GM21360 (cell line): Measurements from ENCODE around the gene MYL2.

Experiments
- ATAC-seq: cut with Tn5 transposase; IDR thresholded peaks from one replicate; pipeline ENCODE4 v1.9.1; 2021; ENCODE audit warnings: mild to moderate bottlenecking, moderate library complexity; ENCODE audit not compliant: unreplicated experiment

Gene MYL2

DNA sequence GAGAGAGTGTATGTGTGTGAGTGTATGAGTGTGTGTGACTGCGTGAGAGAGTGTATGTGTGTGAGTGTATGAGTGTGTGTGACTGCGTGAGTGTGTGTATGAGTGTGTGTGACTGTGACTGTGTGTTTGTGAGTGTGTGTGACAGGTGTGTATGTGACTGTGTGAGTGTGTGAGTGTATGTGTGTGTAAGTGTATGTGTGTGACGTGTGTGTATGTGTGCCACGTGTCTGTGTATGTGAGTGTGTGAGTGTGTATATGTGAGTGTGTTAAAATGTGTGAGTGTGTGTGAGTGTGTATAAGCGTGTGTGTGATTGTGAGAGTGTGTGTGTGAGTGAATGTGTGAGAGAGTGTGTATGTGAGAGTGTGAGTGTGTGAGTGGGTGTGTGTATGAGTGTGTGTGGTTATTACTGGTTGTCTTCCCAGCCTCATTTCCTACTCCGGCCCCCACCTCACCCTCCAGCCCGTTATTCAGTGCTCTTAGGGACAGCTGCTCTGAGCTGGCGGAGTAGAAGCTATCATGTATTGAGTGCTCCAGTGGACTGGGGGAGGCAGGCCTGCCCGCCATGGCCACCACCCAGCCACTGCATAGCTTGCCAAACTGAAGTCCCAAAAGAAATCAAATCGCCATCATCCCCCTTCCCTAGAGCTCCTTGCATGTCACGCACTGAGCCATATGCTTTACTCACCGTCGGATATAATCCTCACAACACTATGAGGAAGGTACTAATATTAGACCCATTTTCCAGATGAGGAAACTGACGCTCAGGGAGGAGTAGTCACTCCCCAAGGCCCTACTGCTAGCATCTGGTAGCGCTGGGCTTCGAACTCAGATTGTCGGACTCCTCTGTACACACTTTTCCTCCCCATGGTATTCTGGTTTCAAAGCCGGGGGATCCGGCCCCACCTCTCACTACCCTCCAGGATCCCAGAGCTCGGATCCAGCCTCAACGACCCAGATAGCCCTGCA lies 10.3 kb upstream of the MYL2 start:
- no peak for ATAC-seq

DNA sequence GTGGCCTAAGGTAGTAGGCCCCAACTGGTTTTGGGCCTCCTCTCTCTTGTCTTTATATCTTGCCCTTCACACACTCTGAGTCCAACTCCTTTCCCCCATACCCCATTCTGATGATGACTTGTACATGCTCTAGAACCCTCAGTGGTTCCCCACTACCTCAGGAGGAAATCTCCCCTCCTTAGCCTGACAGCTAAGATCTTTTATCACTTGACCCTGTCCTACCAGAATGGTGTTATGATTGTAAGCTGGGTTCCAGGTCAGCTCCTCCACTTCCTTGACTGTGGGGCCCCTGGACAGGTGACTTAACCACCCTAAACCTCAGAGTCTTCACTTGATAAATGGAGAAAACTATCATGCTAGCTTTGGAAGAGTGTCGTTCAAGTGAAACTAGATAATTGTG lies 9.4 kb upstream of the MYL2 start:
- no peak for ATAC-seq

DNA sequence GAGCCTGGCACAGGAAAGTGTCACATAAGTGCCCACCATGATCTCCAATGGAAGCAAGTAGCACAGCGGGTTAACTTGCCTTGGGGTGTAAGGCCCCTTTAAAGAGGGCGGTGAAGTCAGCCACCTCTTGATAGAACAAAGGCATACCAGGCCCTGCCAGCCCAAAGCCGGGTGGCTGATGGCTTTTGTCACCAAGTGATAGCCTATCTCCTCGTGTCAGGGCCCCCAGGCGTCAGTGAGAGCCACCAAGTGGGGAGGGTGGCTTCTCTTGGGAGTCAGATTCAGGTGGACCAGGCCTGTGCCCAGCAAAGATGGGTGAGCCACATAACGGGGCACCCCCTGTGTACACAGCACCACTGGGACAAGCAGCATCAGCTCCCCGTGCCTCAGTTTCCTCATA lies 8.3 kb upstream of the MYL2 start:
- no peak for ATAC-seq

DNA sequence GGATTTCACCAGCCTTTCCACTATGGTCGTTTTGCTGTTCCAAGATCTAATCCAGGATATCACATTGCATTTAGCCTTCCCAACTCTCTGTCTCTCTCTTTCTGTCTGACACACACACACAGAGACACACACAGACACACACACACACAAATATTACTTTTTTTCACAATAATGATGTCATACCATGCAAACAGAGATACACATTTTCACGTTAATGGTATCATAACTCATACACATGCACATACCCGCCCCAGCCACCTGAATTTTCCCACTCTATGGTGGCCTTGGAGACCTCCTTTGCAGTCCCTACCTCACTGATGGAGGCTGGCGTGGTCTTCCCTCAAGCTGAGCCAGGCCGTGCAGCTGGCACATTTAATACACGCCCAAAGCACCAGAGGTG lies 7.2 kb upstream of the MYL2 start:
- no peak for ATAC-seq

DNA sequence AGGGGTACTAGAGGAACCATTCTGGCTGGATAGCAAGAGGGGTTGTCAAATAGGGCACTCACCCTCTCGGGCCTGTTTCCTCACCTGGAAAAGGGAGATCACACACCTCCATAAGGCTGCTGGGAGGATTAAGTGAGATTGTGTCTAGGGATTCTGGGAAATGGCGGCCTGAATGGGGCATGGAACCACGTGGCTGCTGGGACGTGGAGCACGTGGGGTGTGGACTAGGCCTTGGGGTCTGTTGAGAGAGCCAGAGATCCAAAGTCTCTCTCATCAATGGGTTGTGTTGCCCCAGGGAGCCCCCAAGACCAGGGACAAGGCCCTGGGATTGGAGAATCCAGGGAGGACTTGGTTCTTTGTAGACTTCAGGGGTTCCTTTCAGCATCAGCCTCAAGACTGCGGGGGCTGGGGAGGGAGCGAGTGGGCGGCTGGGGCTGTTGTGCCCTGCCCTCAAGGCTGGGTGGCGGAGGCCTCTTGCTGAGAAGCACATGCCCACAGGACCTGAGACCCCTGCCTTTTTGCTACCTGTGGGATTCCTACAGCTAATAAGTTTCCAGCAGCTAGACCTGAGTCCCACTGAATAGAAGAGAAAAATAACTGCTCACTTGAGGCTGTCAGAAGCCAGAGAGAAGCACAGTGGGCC lies 3.4 kb upstream of the MYL2 start:
- ATAC-seq: no peak

DNA sequence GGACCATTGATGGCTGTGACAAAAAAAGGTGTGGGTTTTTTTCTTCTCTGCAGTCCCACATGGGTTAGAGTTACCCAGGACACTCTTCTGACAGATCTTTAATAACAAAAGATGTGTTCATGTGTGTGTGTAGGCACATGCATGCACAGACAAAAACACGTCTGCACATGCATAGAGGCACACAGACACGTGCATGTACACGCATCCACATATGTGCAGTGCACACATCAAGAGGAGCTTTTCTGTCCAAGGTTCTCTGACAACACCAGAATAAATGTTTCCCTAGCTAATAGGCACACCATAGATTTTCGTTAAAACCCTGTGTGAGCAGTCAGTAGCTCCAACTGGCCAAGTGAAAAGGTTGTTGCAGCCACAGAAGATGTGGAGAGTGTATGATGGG lies 2.8 kb upstream of the MYL2 start:
- ATAC-seq: no peak

DNA sequence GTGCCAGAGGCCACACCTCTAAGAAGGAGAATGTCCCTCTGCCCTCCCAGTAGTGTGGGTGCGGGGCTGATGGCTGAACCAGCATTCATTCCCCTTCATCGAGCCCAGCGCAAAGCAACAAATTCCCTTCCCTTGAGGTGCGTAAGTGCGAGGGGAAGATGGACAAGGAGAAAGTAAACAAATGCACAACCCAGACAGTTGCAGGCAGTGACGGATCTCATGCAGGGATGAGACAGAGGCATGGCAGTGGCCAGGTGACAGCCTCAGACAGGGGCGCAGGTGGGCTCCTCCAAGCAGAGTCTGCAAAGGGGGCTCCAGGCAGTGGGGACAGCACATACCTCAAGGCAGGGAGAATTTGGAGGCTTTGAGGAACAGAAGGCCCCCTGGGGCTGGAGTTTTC lies 2.3 kb upstream of the MYL2 start:
- no peak for ATAC-seq

DNA sequence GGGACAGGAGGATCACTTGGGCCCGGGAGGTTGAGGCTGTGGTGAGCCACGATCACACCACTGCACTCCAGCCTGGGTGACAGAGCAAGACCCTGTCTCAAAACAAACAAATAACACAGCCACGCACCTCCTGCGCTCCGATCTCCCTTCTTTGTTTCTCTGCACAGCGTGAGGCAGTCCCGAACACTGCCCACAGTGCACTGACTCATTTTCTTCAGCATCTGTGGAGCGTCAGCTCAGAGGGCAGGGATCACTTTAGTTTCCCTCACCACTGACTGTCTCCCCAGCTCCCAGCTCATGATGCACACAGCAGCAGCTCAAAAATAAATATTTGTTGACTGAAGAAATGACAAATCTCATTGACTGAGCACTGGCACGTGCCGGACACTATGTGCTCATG lies 883 bp upstream of the MYL2 start:
- no peak for ATAC-seq

DNA sequence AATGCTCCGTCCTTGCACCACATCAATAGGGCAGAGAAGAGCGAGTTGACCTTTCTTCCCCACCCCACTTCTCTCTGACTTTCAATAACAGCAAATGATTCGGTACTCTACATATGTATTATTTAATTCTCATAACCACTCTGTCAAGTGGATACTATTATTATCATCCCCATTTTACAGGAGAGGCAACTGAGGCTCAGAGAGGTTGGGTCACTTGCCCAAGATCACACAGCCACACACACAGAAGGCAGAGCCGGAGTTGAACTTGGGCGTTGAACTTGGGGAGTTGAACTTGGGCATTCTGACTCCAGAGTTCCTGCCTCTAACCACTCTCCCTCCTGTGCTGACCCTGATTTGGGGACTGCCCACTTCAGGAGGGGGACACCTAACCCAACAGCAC lies 659 bp downstream of the MYL2 start:
- ATAC-seq: no peak

DNA sequence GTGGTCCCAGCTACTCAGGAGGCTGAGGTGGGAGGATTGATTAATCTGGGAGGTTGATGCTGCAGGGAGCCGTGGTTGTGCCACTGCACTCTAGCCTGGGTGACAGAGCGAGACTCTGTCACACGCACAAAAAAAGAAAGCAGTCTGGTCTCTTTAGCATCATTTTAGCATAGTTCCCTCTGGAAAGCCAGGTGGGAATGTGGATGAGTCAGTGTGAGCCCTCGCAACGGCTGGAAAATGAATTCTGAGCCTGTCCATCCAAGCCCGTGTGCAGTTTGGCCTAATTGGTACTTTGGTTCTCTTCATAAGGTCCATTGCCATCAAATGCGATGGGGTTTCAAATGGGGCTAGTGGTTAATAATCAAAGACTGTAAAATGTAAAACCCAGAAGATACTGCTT lies 2.4 kb downstream of the MYL2 start:
- no peak for ATAC-seq

DNA sequence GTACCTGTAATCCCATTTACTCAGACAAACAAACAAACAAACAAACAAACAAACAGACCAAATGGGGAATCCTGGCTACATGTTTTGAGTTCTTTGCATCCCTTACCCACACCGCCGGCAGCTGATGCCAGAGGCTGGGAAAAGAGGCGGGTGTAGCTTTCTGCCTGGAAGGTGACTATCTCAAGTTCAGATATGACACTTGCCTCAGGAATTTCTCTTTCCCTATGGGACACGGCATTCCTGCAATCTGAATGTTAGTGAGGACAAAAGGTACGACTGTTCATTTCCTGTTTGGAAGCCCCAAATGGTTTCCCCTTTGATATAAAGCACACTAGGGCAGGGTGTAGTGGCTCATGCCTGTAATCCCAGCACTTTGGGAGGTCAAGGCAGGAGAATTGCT lies 2.9 kb downstream of the MYL2 start:
- no peak for ATAC-seq

DNA sequence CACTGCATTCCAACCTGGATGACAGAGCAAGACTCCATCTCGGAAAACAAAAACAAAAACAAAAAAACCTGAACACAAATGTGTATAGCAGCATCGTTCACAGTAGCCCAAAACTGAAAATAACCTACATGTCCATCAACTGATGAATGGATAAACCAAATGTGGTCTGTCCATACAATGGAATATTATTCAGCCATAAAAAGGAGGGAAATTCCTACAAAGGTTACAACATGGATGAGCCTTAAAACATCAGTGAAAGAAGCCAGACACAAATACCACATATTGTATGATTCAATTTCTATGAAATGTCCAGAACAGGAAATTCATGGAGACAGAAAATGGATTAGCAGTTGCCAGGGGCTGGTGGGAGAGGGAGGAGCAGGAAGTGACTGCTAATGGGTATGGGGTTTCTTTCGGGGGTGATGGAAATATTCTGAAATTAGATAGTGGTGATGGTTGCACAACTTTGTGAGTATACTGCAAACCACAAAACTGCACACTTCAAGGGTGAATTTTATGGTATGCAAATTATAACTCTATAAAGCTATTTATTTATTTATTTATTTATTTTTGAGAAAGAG lies 4.0 kb downstream of the MYL2 start:
- ATAC-seq: no peak

DNA sequence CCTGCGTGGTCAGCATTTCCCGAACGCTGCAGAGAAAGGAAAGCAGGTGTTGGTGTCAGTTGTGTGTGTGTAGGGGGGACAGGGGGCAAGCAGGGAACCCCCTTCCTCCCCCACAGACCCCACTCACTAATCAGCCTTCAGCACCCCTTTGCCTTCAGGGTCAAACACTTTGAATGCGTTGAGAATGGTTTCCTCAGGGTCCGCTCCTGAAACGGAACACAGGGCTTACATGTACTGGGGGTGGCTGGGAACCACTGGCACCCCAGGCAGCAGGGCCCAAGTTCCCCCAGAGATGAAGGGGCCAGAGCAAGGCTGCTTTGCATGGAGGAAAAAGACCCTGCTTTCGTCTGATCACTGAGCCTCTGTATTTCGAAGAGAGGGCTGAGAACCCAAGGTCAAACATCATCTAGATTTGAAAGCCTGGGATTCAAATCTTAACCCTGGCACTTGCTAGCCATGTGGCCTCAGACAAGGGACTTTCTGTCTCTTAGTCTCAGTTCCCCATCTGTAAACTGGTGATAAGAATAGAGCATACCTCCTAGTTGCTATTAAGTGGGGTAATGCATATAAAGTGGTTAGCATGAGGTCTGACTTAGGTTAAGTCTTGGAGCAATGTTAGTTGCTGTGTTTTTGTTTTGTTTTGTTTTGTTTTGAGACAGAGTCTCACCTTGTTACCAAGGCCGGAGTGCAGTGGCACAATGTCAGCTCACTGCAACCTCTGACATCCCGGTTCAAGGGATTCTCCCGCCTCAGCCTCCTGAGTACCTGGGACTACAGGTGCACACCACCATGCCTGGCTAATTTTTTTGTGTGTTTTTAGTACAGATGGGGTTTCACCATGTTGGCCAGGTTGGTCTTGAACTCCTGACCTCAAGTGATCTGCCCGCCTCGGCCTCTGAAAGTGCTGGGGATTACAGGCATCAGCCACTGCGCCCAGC lies 7.0 kb downstream of the MYL2 start:
- ATAC-seq: peak; percentile 94

DNA sequence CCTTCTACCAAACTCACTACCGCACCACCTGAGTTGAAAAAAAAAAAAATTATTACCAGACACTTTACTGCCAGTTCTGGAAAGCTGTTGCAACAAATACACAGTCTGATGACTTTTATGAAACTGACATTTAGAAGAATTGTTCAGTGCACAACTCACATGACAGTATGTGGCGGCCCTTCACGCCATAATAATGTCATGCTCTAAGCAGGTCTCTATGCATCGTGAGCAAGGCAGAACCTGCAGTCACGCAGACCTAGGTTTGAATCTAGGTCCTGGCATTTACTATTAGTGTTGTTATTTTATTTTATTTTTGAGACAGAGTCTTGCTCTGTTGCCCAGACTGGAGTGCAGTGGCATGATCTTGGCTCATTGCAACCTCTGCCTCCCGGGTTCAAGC lies 8.1 kb downstream of the MYL2 start:
- ATAC-seq: no peak

DNA sequence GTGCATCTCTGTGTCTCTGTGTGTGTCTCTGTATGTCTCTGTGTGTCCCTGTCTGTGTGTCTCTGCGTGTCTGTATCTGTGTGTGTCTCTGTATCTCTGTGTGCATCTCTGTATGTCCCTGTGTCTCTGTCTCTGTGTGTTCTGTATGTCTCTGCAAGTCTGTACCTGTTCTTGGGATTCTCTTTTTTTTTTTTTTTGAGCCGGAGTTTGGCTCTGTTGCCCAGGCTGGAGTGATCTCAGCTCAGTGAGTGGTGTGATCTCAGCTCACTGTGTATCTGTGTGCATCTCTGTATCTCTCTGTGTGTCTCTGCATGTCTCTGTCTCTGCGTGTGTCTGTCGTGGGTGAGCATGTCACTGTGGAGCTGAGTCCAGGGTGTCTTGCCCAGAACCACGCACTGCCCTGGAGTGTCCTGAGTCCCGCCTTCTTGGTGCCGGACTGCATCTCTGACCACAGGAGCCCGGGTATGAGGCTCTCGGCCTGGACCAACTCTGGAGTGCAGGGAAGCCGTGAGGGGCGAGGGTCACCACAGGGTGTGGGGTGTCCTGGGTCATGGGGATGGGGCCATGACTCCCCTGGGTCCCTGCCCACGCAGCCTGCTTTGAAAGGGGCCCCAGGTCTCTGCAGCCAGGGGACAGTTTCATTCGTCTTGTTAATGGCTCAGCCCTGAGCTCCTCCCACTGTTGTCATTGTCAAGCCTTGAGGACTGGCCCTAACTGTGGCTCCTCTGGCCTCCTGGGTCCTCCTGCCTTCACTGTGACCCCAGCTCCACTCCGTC lies 11.8 kb downstream of the MYL2 start:
- ATAC-seq: no peak

DNA sequence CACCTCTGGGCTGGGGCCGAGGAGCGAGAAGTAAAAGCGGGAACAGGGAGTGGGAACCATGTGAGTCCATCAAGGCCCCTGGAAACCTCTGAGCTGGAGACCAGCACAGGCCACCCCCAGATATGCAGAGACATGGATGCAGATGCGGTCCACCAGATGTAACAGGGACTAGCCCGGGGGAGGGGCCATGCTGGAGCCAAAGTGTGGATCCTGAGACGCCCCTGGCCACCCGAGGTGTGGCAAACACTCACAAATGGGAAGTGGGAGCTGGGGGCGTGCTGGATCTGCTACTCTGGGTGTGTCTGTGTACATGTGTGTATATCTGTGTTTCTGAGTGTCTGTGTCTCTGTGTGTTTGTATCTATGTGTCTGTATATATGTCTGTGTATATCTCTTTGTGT lies 12.8 kb downstream of the MYL2 start:
- no peak for ATAC-seq

DNA sequence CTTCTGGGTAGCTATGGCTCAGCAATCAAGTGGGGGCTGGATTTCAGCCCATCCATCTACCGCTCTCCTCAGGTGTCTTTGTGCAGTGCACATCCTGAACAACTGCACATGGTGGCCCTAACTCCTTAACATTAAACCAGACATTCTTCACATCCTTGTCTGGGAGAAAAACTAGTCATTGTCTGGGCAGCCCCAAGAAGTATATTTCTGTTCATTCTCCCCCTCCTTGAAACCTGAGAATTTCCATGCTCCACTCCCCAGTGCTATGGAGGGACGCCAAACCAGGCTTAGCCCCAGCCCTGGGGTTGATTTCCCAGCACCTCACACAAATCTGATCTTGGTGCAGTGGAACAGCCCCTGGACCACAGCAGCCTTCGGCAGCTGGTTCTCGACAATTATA lies 13.4 kb downstream of the MYL2 start:
- ATAC-seq: peak; percentile 10

DNA sequence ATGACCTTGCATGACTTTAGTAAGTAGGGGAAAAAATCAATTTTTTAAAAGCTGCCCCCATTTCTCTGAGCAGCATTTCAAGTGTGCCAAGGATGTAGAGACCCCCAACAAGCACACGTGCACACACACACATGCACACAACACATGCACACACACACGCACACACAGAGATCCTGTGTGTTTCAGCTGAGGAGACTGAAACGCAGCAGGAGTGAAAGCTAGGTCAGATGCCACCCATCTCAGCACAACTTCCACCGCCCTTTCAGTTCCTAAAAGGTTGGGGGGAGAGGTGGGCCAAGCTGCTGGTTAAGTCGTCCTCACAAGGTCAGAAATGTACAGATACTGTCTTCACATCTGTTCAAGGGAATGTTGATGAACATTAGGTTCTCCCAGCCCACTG lies 13.9 kb downstream of the MYL2 start:
- peak; percentile 38 for ATAC-seq

DNA sequence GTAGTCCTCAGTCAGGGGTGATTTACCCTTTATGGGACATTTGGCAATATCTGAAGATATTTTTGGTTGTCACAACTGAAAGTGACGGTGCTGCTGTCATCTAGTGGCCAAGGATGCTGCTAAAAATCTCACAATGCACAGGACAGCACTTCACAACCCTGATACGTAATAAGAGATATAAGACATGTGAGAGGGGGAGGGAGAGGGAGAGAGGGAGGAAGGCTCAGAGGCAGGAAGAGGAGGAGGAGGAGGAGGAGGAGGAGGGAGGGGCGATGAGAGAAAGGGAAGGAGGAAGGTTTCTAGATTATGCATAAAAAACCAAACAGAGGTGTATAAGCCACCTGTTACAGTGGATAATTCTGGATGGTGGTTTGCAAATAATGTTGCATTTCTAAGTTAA lies 14.3 kb downstream of the MYL2 start:
- ATAC-seq: peak; percentile 45

DNA sequence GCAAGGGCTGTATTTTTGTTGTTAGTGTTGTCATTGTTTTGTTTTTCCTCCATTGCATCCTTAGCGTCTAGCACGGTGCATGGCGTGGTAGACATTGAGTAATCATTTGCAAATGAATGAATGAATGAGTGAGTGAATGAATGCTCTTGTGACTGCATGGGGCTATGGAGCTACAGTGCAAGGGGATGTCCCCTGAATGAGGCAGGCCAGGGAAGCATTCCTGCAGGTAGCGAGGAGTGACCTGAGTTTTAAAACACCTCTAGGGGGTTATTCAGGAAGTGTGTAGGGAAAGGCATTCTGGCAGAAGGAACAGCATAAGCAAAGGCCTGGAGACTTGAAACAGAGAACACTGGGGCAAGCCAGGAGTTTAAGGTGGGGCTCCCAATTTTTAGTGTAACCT lies 16.9 kb downstream of the MYL2 start:
- no peak for ATAC-seq
